ENCODE results near the gene MYO18B. TPM values are rescaled to one million over a fixed set of nuclear protein-coding genes. Genes with fewer than 3 reads are reported as not detected.

Gene MYO18B
- total and polyA plus RNA-seq, 2 donors (not counting 3 experiments of a cell fraction or from before 2014, with no cell fraction given): 0.01 TPM; not detected in 1

DNA sequence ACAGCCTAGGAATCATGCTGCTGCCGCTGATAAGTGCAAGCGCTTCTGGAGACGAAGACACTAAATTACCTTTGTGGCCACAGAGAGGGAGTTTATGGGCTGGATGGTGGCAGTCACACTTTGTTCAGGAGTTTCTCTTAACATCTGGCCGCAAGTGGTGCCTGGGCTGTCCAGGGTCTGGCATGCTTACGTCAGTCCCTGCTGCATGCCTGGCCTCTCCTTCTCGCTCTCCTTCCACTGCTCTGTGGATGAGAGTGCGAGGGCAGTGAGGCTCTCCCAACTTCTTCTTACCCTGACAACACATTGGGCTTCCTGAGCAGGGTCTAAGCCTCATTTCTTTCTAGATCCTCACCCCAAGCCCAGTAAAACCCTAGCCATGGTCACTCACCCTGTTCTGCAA, 266.6 kb downstream of the MYO18B start:
- no peaks in the 10 kb centered on the region for H3K79me2 ChIP-seq (ENCODE audit: control insufficient read depth, insufficient read depth, low read length)
- DNase-seq (ENCODE audit: low read depth, low spot score): no peak
- no peak overlapping the region for H3K9ac ChIP-seq (replicated peaks; ENCODE audit: extremely low read depth, insufficient read depth, low read length)
- H3K27ac ChIP-seq (ENCODE audit: insufficient read depth, low read depth, low read length): no peak overlapping the region
- H3K4me3 ChIP-seq (replicated peaks in 1 of 3; ENCODE audit: insufficient read depth in 1 of 3, low read depth in 1 of 3, low read length in 3 of 3): no peak overlapping the region
- H3K4me2 ChIP-seq (ENCODE audit: insufficient read depth, low read length): no peak overlapping the region
- BruUV-seq (replicated peaks): no TSS peak
- no peaks in the 10 kb centered on the region for H3K36me3 ChIP-seq (ENCODE audit: control insufficient read depth in 2 of 2, extremely low read depth in 1 of 2, insufficient read depth in 2 of 2, low read length in 2 of 2)
- no peak overlapping the region for H2AFZ ChIP-seq (ENCODE audit: low read depth, low read length)
- TF ChIP-seq POLR2A (IDR thresholded peaks at IDR 0.05; ENCODE audit: low read depth, low read length) (no peak), GATA2 (IDR thresholded peaks at IDR 0.05; ENCODE audit: insufficient read depth, insufficient read length, low read depth, low read length) (no peak)
- no peaks in the 10 kb centered on the region for H4K20me1 ChIP-seq (replicated peaks; ENCODE audit: control insufficient read depth, extremely low read depth, insufficient read depth, low read length)
- no peaks in the 10 kb centered on the region for H3K27me3 ChIP-seq (ENCODE audit: control insufficient read depth in 2 of 2, insufficient read depth in 2 of 2, low read length in 2 of 2)
- intact Hi-C loops (cut with micrococcal nuclease) (no loop called here), dilution Hi-C loops (cut with MboI; ENCODE audit: extremely low pct_ligation_motif_present, low sequenced_read_pairs) (no loop called here)
- peaks cover 8% of the 10 kb centered on the region for H3K9me3 ChIP-seq (replicated peaks; ENCODE audit: control insufficient read depth, insufficient read depth, low read length)
- CTCF ChIA-PET: no interaction called here
- no peaks in the 10 kb centered on the region for H3K4me1 ChIP-seq (ENCODE audit: control insufficient read depth, extremely low read depth, insufficient read depth, low read length)
- POLR2A ChIA-PET: no interaction called here
- no peaks in the 10 kb centered on the region for H3K9me1 ChIP-seq (replicated peaks; ENCODE audit: control insufficient read depth, extremely low read depth, insufficient read depth, low read length)
- FAIRE-seq: no peak

DNA sequence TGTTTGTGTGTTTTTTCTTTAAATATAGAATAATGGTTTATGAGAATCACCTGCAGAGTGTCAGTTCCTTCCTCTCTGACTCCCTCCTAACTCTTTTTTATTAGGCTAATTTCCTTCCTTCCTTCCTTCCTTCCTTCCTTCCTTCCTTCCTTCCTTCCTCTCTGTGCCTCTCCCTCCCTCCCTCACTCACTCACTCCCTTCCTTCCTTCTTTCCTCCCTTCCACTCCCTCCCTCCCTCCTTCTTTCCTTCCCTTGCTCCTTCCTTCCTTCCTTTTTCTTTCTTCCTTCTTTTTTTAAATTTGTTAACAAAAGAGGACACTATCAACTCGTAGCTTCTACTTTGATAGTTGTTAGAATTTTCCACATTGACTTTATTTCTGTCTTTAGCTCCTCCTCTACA, 274.9 kb downstream of the MYO18B start:
- no peaks in the 10 kb centered on the region for H3K36me3 ChIP-seq (ENCODE audit: control insufficient read depth in 2 of 2, extremely low read depth in 1 of 2, insufficient read depth in 2 of 2, low read length in 2 of 2)
- DNase-seq (ENCODE audit: low read depth, low spot score) (no peak), FAIRE-seq (no peak)
- no peaks in the 10 kb centered on the region for H4K20me1 ChIP-seq (replicated peaks; ENCODE audit: control insufficient read depth, extremely low read depth, insufficient read depth, low read length)
- no peak overlapping the region for H3K4me3 ChIP-seq (replicated peaks in 1 of 3; ENCODE audit: insufficient read depth in 1 of 3, low read depth in 1 of 3, low read length in 3 of 3)
- no peaks in the 10 kb centered on the region for H3K4me1 ChIP-seq (ENCODE audit: control insufficient read depth, extremely low read depth, insufficient read depth, low read length)
- ChIA-PET POLR2A (no interaction called here), CTCF (no interaction called here)
- peaks cover 2% of the 10 kb centered on the region for H3K9me3 ChIP-seq (replicated peaks; ENCODE audit: control insufficient read depth, insufficient read depth, low read length)
- no peaks in the 10 kb centered on the region for H3K27me3 ChIP-seq (ENCODE audit: control insufficient read depth in 2 of 2, insufficient read depth in 2 of 2, low read length in 2 of 2)
- no peak overlapping the region for H2AFZ ChIP-seq (ENCODE audit: low read depth, low read length)
- H3K4me2 ChIP-seq (ENCODE audit: insufficient read depth, low read length): no peak overlapping the region
- dilution Hi-C loops (cut with MboI; ENCODE audit: extremely low pct_ligation_motif_present, low sequenced_read_pairs): no loop called here
- intact Hi-C loops (cut with micrococcal nuclease): no loop called here
- BruUV-seq (replicated peaks): no TSS peak
- no peak overlapping the region for H3K9ac ChIP-seq (replicated peaks; ENCODE audit: extremely low read depth, insufficient read depth, low read length)
- no peaks in the 10 kb centered on the region for H3K79me2 ChIP-seq (ENCODE audit: control insufficient read depth, insufficient read depth, low read length)
- H3K9me1 ChIP-seq (replicated peaks; ENCODE audit: control insufficient read depth, extremely low read depth, insufficient read depth, low read length): no peaks in the 10 kb centered on the region
- TF ChIP-seq POLR2A (IDR thresholded peaks at IDR 0.05; ENCODE audit: low read depth, low read length): no peak
- no peak for TF ChIP-seq JUN (IDR thresholded peaks at IDR 0.05; ENCODE audit: borderline replicate concordance, insufficient read depth, insufficient read length, low read depth)
- no peak for TF ChIP-seq FOS (IDR thresholded peaks at IDR 0.05; ENCODE audit: borderline replicate concordance, insufficient read depth, low read length)
- no peak for TF ChIP-seq MYC (IDR thresholded peaks at IDR 0.05; ENCODE audit: low read depth, low read length)
- TF ChIP-seq EZH2 (IDR thresholded peaks at IDR 0.05; ENCODE audit: borderline replicate concordance, low read depth, low read length, severe bottlenecking): no peak
- TF ChIP-seq CTCF (IDR thresholded peaks at IDR 0.05; ENCODE audit: extremely low read depth in 1 of 2, insufficient read depth in 1 of 2, low read depth in 1 of 2, low read length in 2 of 2): no peak
- TF ChIP-seq POLR2AphosphoS5 (IDR thresholded peaks at IDR 0.05; ENCODE audit: insufficient read depth, low read depth, low read length): no peak
- H3K27ac ChIP-seq (ENCODE audit: insufficient read depth, low read depth, low read length): no peak overlapping the region

Data from endothelial cell of umbilical vein (primary cell).